H9 (cell line): ENCODE data around the gene RTP3. TPM values are rescaled to one million over a fixed set of nuclear protein-coding genes. Genes with fewer than 3 reads are reported as not detected.

Source experiments
- DNase-seq: peaks from one replicate; pipeline ENCODE4 v3.0.0-alpha.2; 2017
- H2AFZ ChIP-seq: one replicate; pipeline ENCODE4 v1.6.1; 2013; ENCODE audit warnings: mild to moderate bottlenecking, low read length, control low read depth, moderate library complexity
- H2AK5ac ChIP-seq: 2 replicates; pipeline ENCODE4 v1.6.1; 2013; ENCODE audit warnings: low read length, control low read depth, mixed read lengths; ENCODE audit not compliant: insufficient read length
- H2BK120ac ChIP-seq: one replicate; pipeline ENCODE4 v1.6.1; 2013; ENCODE audit warnings: low read depth, mild to moderate bottlenecking, low read length, control low read depth, inconsistent platforms; ENCODE audit not compliant: poor library complexity, severe bottlenecking
- H2BK12ac ChIP-seq: 2 replicates; pipeline ENCODE4 v1.6.1; 2013; ENCODE audit warnings: low read length, control low read depth, mixed read lengths, low read depth; ENCODE audit not compliant: insufficient read length
- H2BK15ac ChIP-seq: 2 replicates; pipeline ENCODE4 v1.6.1; 2013; ENCODE audit warnings: low read depth, low read length, control low read depth
- H2BK20ac ChIP-seq: one replicate; pipeline ENCODE4 v1.6.1; 2013; ENCODE audit warnings: low read depth, mild to moderate bottlenecking, low read length, control low read depth, inconsistent platforms; ENCODE audit not compliant: poor library complexity, severe bottlenecking
- H2BK5ac ChIP-seq: 2 replicates; pipeline ENCODE4 v1.6.1; 2013; ENCODE audit warnings: low read length, control low read depth, mixed read lengths; ENCODE audit not compliant: insufficient read length
- H3K14ac ChIP-seq: 2 replicates; pipeline ENCODE4 v1.6.1; 2013; ENCODE audit warnings: low read length, control low read depth; ENCODE audit not compliant: insufficient read depth
- H3K18ac ChIP-seq: 2 replicates; pipeline ENCODE4 v1.6.1; 2013; ENCODE audit warnings: low read depth, mild to moderate bottlenecking, mixed read lengths, low read length, control low read depth; ENCODE audit not compliant: insufficient read length
- H3K23ac ChIP-seq: 2 replicates; pipeline ENCODE4 v1.6.1; 2013; ENCODE audit warnings: low read length, control low read depth, mixed read lengths, low read depth; ENCODE audit not compliant: insufficient read length
- H3K23me2 ChIP-seq: 2 replicates; pipeline ENCODE4 v1.6.1; 2013; ENCODE audit warnings: low read depth, mild to moderate bottlenecking, mixed read lengths, low read length, control low read depth; ENCODE audit not compliant: insufficient read length, poor library complexity, severe bottlenecking
- H3K27ac ChIP-seq: 2 replicates; pipeline ENCODE4 v1.5.1; 2013; ENCODE audit warnings: low read length, control low read depth, mixed read lengths, low read depth; ENCODE audit not compliant: insufficient read length
- H3K27me3 ChIP-seq: 2 replicates; pipeline ENCODE4 v1.6.1; 2013; ENCODE audit warnings: low read length, control low read depth, inconsistent platforms; ENCODE audit not compliant: insufficient read depth
- H3K4ac ChIP-seq: 2 replicates; pipeline ENCODE4 v1.6.1; 2013; ENCODE audit warnings: low read depth, mild to moderate bottlenecking, control low read depth, inconsistent platforms, low read length, moderate library complexity
- H3K4me1 ChIP-seq: 2 replicates; pipeline ENCODE4 v1.6.1; 2013; ENCODE audit warnings: low read length, control low read depth, inconsistent platforms; ENCODE audit not compliant: insufficient read depth
- H3K4me2 ChIP-seq: 2 replicates; pipeline ENCODE4 v1.6.1; 2013; ENCODE audit warnings: low read length, control low read depth, mixed read lengths; ENCODE audit not compliant: insufficient read length, insufficient read depth
- H3K56ac ChIP-seq: 2 replicates; pipeline ENCODE4 v1.6.1; 2013; ENCODE audit warnings: low read depth, mild to moderate bottlenecking, mixed read lengths, low read length, control low read depth; ENCODE audit not compliant: insufficient read length
- H3K79me1 ChIP-seq: 2 replicates; pipeline ENCODE4 v1.6.1; 2013; ENCODE audit warnings: low read depth, mild to moderate bottlenecking, moderate library complexity, low read length, control low read depth, inconsistent platforms; ENCODE audit not compliant: insufficient read depth, poor library complexity, severe bottlenecking
- H3K79me2 ChIP-seq: 2 replicates; pipeline ENCODE4 v1.6.1; 2013; ENCODE audit warnings: low read length, control low read depth, inconsistent platforms; ENCODE audit not compliant: insufficient read depth
- H3K9ac ChIP-seq: 2 replicates; pipeline ENCODE4 v1.6.1; 2013; ENCODE audit warnings: low read length, control low read depth, mixed read lengths; ENCODE audit not compliant: insufficient read length; ENCODE audit errors: extremely low read depth
- H3K9me3 ChIP-seq: one replicate; pipeline ENCODE4 v1.6.1; 2013; ENCODE audit warnings: low read depth, low read length, inconsistent platforms; ENCODE audit not compliant: control insufficient read depth
- H3T11ph ChIP-seq: one replicate; pipeline ENCODE4 v1.6.1; 2013; ENCODE audit warnings: mild to moderate bottlenecking, low read length, control low read depth, inconsistent platforms
- H4K20me1 ChIP-seq: one replicate; pipeline ENCODE4 v1.6.1; 2013; ENCODE audit not compliant: control insufficient read depth, insufficient read length, insufficient read depth
- H4K5ac ChIP-seq: 2 replicates; pipeline ENCODE4 v1.6.1; 2013; ENCODE audit warnings: low read depth, mild to moderate bottlenecking, mixed read lengths, low read length, control low read depth; ENCODE audit not compliant: insufficient read length
- H4K8ac ChIP-seq: replicated peaks from 2 replicates; pipeline ENCODE4 v1.6.1; 2013; ENCODE audit warnings: low read length, control low read depth, mixed read lengths, low read depth; ENCODE audit not compliant: insufficient read length
- H4K91ac ChIP-seq: 2 replicates; pipeline ENCODE4 v1.6.1; 2013; ENCODE audit warnings: low read depth, mild to moderate bottlenecking, moderate library complexity, mixed read lengths, low read length, control low read depth; ENCODE audit not compliant: insufficient read length
- H3K27ac Mint-ChIP-seq, 3 experiments: 2 replicates in 2 of 3; 3 replicates in 1 of 3; pipeline ENCODE4 v1.8.0; 2020 to 2021; ENCODE audit warnings: mixed read lengths in 3 of 3, mild to moderate bottlenecking in 1 of 3, moderate library complexity in 1 of 3
- H3K27me3 Mint-ChIP-seq: 2 replicates; pipeline ENCODE4 v1.8.0; 2021; ENCODE audit warnings: low read depth, mild to moderate bottlenecking, moderate library complexity, mixed read lengths
- H3K36me3 Mint-ChIP-seq, 3 experiments: 2 replicates in 2 of 3; 3 replicates in 1 of 3; pipeline ENCODE4 v1.8.0; 2020 to 2021; ENCODE audit warnings: low read depth in 3 of 3, mixed read lengths in 3 of 3; ENCODE audit not compliant: insufficient read depth in 1 of 3
- H3K4me1 Mint-ChIP-seq, 2 experiments: 2 replicates each; pipeline ENCODE4 v1.8.0; 2020; ENCODE audit warnings: mixed read lengths in 2 of 2
- H3K4me3 Mint-ChIP-seq, 2 experiments: 2 replicates in 1 of 2; 3 replicates in 1 of 2; pipeline ENCODE4 v1.8.0; 2020 to 2021; ENCODE audit warnings: mild to moderate bottlenecking in 2 of 2, mixed read lengths in 2 of 2, moderate library complexity in 1 of 2
- H3K9me3 Mint-ChIP-seq, 2 experiments: 2 replicates in 1 of 2; 3 replicates in 1 of 2; pipeline ENCODE4 v1.8.0; 2020; ENCODE audit warnings: mild to moderate bottlenecking in 2 of 2, mixed read lengths in 2 of 2, moderate library complexity in 1 of 2
- CTCF ChIP-seq: fragments of 200-600 bp; sonication (generic); conservative IDR thresholded peaks from 3 replicates; pipeline ENCODE4 v1.8.0; 2021; ENCODE audit warnings: antibody characterized with exemption, mild to moderate bottlenecking
- WGBS: extraction: QIAGEN DNeasy Blood & Tissue Kit; methylation state at CpG from one replicate; pipeline ENCODE4 v1.1.7; 2013; ENCODE audit warnings: missing lambda C conversion rate, low lambda C conversion rate, mixed read lengths; ENCODE audit not compliant: insufficient read length; ENCODE audit errors: extremely low coverage; 5-methylcytosine and 5-hydroxymethylcytosine counted together
- total RNA-seq: library from RNA; stranded (reverse); gene quantifications from 2 replicates; pipeline ENCODE4 v1.2.1, GENCODE V29; 2021

RTP3 gene
- total RNA-seq, 1 experiment from 2014 or later: not detected

- H4K20me1 ChIP-seq: no peaks in the 10 kb centered on the region
- H3K79me1 ChIP-seq: no peaks in the 10 kb centered on the region
- H3K23me2 ChIP-seq: no peaks in the 10 kb centered on the region
- H3K14ac ChIP-seq: no peak overlapping the region
- no peaks in the 10 kb centered on the region for H3K9me3 ChIP-seq
- H2BK5ac ChIP-seq: no peak overlapping the region
- TF ChIP-seq CTCF: no peak
- no peak for DNase-seq
- H2BK12ac ChIP-seq: no peak overlapping the region
- H3K9me3 Mint-ChIP-seq: no peaks in the 10 kb centered on the region
- H3K18ac ChIP-seq: no peak overlapping the region
- no peak overlapping the region for H3K4me3 Mint-ChIP-seq
- H3K9ac ChIP-seq: no peak overlapping the region
- H3K56ac ChIP-seq: no peak overlapping the region
- H3K27me3 Mint-ChIP-seq: no peaks in the 10 kb centered on the region
- H3K4me1 Mint-ChIP-seq: peaks cover 7% of the 10 kb centered on the region in 2 experiments; a peak in 3 of 4 replicates
- no peak overlapping the region for H2BK15ac ChIP-seq
- no peak overlapping the region for H3K27ac Mint-ChIP-seq
- no peak overlapping the region for H2AK5ac ChIP-seq
- no peak overlapping the region for H4K5ac ChIP-seq
- H3K36me3 Mint-ChIP-seq: no peaks in the 10 kb centered on the region
- no peak overlapping the region for H3T11ph ChIP-seq
- H2AFZ ChIP-seq: no peak overlapping the region
- H3K79me2 ChIP-seq: no peaks in the 10 kb centered on the region
- no peaks in the 10 kb centered on the region for H3K27me3 ChIP-seq
- H2BK120ac ChIP-seq: no peak overlapping the region
- H4K91ac ChIP-seq: no peak overlapping the region
- H3K4me2 ChIP-seq: no peak overlapping the region
- H3K4me1 ChIP-seq: no peaks in the 10 kb centered on the region
- no peak overlapping the region for H3K23ac ChIP-seq
- H2BK20ac ChIP-seq: no peak overlapping the region
- WGBS: no CpG with 5 or more reads among the region's 2 CpGs
- no peak overlapping the region for H4K8ac ChIP-seq
- H3K27ac ChIP-seq: no peak overlapping the region
- H3K4ac ChIP-seq: no peak overlapping the region
Observed at GRCh38 chr3:46523556-46523955, 25.8 kb downstream of the RTP3 start.
